Nucleus accumbens (tissue), 56 donors: ENCODE data around the gene NIM1K.
A peak's percentile ranks its signal among the peaks of the same experiment; 100 is the strongest.
"Not testable (repeated sequence)": the region's sequence is repeated elsewhere in the genome, so short reads cannot be mapped to it uniquely, and the experiment has no call there.

Source experiments
- DNase-seq, 56 donors: peaks; one replicate each; lab custom pipeline; 2025; lab: John Stamatoyannopoulos, UW

NIM1K gene

GRCh38 chr5:43183101-43183500, 8.9 kb upstream of the NIM1K start:
- DNase-seq: not testable (repeated sequence)

GRCh38 chr5:43190755-43191603, 1.0 kb upstream of the NIM1K start:
- peak in 1 of 56 donors; percentile 9 for DNase-seq

DNA sequence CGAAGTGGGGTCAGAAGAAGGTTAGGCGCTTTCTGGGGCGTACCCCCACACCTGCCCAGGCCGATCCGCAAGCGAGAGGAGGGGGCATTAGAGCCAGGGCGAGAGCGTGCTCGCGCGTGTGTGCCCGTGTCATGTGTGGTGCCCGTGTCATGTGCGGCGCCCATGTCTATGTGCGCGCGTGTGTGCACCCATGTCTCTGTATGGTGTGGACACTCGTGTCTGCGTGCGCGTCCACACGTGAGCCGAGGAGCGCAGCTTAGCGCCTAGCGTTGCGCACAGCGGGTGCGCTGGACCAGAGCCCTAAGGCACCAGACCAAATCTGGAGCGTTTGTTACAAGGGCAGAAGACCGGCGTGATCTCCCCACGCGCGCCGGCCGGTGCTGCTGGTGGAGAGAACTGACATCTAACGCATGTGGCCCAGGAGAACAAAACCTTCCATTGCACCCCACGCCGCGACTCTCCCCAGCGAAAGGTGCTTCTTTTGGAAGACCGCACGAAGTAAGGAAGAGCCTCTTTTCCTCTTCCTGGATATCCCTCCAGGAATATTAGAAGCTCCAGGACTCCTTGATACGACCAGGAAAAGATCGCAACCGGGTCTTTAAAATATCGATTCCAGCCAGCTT, 644 bp downstream of the NIM1K start:
- DNase-seq: peak in 53 of 56 donors; percentile 4 to 76 (median 54)

DNA sequence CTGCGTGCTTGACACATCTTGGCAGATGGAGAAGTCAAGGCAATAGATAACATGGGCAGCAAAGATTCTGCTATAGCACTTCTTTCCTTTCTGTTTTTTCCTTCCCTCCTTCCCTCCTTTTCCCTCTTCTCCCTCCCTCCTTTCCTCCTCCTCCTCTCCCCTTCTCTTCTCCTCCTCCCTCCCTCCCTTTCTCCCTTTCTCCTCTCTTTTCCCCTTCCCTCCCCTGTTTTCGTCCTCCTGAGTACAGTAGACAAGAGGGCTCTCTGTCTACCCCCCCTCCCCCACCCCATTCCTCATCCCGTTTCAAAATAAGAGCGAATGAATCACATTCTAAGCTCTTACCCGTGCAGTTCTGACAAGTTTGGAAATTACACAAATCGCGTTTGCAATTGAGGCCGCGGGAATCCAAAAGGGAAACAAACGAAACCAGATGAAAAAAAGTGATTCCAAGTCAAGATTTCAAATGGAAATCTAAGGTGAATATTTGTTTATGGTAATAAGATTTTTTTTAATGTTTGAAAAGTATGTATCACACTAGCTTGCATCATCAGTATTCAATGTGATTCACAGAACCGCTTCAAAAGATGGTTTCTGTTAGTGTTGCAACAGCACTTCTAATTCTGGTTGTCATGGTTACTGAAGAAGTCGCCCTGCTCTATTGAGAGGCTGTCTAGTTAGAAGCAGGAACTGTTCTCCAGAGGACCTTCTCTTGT, 1.3 kb downstream of the NIM1K start:
- peak in 44 of 56 donors; percentile 10 to 73 (median 38) for DNase-seq

GRCh38 chr5:43193894-43194265, 1.9 kb downstream of the NIM1K start:
- peak in 39 of 56 donors; percentile 3 to 55 (median 19) for DNase-seq

DNA sequence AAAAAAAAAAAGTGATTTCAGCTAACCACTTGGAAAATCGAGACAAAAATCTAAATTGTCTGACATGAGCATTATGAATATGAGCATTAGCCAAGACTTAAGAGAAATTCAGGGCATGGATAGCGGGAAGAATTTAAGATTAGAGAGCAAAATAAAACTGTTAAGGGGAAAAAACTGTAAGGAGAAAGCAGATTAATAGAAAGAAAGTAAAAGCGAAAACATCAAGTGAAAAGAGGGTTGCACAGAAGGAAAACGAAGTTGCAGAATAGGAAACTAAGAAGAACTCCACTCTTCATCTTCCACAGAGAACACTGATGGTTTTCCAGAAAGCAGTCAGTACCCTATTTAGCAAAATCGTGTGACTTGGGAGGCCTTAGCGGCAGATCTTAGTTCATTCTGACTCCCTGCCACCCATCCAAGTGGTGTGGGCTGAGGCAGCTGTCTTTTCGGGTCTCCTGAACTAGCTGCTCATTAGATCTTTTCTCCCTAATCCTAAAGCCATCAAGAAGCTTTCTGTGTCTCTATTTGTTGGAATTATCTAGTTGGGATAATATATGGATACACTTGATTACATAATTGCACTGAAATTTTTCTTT, 3.7 kb downstream of the NIM1K start:
- DNase-seq: peak in 5 of 56 donors; percentile 2 to 10 (median 4)

DNA sequence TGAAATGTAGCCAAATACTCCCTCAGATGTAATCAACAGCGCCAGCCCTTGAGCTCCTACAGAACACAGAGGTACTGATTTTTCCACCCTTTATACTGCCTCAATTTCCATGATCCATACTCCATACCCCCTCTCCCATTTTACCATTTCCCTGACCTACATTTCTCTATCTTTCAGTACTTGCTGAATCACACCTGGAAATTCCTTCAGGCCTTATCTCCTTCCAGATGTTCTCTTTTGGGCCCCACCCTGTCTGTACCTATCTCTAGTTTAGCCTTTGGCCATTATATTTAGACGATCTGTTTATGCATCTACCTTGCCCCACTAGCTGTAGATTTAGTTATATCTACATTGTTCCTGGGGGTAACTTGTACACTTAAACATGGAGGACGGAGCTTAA, 5.5 kb downstream of the NIM1K start:
- no peak for DNase-seq

DNA sequence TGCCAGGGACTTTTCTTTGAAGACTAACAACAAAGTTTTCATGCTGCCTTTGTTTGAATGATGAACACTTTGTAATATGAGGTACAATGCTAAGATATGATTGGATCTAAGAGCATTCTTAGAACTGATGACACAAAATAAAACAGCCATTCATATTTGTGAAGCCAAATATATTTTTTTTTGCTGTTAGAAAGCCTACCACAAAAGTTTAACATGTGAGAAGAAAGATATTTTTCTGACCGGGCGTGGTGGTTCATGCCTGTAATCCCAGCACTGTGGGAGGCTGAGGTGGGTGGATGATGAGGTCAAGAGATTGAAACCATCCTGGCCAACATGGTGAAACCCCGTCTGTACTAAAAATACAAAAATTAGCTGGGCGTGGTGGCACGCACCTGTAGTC, 9.4 kb downstream of the NIM1K start:
- not testable (repeated sequence) for DNase-seq

DNA sequence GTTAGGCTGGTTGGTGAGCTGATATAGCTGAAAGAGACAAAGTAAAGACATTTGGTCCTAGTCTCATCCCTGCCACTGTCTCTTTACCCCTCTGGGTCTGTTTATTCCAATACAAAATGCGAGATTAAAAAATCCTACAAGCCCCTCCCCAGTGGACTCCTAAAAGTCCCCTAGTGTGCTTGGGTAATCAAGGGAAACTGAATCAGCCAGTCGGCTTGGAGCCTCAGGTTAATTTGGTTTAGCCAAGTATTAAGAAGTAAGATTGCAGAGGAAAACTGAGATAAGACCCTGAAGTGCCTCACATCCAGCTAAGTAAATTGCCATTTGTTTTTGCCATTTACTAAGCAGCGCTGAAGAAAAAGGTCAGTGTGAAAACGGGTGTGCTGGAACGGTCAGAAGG, 10.4 kb downstream of the NIM1K start:
- DNase-seq: no peak

DNA sequence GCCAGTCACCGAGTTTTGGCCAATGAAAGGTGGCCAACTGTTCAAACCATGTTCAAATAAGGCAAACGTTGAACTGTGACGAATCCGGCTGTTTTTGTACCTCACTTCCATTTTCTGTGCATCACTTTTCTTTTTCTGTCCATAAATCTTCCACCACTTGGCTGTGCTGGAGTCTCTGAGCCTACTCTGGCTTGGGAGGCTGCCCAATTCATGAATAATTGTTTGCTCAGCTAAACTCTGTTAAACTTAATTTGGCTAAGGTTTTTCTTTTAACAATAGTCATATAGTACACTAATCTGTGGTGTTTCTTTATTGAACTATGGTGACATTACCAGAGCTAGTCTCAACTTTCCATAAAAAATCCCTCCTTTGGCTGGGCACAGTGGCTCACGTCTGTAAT, 11.3 kb downstream of the NIM1K start:
- DNase-seq: no peak

- DNase-seq: no peak
Observed at GRCh38 chr5:43204958-43205357, 12.9 kb downstream of the NIM1K start.

- no peak for DNase-seq
Observed at GRCh38 chr5:43207601-43208000, 15.6 kb downstream of the NIM1K start.

DNA sequence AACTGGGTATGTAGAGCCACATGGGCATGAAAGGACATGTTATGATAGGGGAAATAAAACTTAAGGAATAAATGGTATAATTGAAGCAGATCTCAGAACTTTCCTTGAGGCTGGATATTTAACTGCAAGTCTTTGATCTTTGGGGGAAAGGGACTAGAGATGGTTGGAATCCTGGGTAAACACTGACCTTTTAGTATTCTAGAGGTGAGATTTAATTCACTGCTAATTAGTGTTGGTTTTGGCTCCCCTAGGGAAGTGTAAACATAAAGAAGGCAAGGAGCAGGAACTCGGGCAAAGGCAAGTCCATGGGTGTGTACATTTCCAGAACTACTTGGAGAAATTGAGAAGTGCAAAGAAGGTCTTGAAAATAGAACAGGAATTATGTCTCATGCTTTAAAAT, 16.6 kb downstream of the NIM1K start:
- no peak for DNase-seq

- DNase-seq: no peak
Observed at GRCh38 chr5:43209060-43209459, 17.0 kb downstream of the NIM1K start.

- no peak for DNase-seq
Observed at GRCh38 chr5:43209833-43210232, 17.8 kb downstream of the NIM1K start.

- DNase-seq: no peak
Observed at GRCh38 chr5:43210570-43210969, 18.5 kb downstream of the NIM1K start.

DNA sequence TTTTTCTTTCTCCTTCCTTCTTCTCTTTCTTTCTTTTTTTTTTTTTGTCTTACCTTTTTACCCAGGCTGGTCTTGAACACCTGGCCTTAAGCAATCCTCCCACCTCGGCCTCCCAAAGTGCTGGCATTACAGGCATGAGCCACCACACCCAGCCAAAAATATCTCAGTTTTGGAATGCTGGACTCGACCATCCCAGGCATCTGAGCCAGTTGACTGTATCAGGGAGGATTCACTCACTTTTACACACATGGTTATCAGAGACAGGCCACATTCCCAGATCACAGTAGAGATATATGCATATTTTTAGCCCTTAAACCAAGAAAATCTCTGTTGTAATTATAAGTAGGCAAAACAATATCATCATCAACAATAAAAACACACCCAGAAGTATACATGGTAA, 21.9 kb downstream of the NIM1K start:
- no peak for DNase-seq

- no peak for DNase-seq
Observed at GRCh38 chr5:43215073-43215631, 23.1 kb downstream of the NIM1K start.

DNA sequence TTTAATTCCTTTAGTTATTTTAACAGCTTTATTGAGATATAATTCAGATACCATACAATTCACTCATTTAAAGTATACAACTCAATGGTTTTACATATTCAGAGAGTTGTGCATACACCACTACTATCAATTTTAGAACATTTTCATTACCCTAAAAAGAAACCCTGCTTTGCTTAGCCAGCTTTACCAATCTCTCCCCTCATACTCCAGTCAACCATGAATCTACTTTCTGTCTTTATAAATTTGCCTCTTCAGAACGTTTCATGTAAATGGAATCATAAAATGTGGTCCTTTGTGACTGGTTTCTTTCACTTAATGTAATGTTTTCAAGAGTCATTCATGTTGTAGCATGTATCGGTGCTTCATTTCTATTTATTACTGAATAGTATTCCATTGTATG, 24.9 kb downstream of the NIM1K start:
- no peak for DNase-seq

DNA sequence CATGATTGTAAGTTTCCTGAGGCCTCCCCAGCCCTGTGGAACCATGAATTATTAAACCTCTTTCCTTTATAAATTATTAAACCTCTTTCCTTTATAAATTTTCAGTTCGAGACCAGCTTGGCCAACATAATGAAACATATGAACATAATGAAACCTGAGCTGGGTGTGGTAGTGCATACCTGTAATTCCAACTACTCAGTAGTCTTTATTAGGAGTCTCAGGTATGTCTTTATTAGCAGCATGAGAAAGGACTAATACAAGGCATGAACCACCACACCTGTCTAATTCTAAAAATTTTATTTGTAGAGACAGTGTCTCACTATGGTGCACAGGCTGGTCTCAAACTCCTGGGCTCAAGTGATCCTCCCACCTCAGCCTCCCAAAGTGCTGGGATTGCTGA, 27.1 kb downstream of the NIM1K start:
- no peak for DNase-seq

DNA sequence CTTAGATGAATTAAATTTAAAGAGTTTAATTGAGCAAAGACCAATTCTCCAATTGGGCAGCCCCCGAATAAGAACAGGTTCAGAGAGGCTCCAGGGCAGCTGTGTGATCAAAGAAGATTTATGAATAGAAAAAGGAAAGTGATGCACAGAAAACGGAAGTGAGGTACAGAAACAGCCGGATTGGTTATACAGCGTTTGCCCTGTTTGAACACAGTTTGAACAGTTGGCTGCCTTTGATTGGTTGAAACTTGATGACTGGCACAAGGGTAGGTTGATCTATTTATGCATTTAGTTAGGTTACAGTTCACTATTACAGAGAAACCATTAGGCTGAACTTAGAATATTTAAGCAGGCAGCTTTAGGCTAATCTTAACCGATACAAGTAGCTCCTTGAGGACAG, 29.5 kb downstream of the NIM1K start:
- no peak for DNase-seq
